ENCODE measurements around the gene C2orf76.

DNA sequence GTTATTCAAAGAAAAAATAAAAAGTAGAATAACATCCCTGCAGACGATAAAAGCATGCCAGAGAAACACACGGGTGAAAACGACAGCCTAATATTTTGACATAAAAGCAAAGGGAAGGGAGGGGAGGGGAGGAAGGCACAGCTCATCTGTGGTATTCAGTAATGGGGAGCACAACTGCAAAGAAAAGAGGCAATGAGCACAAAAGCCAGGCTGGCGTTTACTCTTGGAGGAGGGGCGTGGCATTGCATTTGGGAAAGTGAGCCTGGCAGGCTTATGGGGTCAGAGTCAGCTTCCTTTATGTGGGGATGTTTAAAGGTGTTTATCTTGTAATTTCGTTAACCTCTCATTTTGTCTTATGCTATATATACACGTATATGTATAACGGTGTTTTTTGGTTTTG is 89.8 kb downstream of the C2orf76 start:
- TF ChIP-seq CTCF (IDR thresholded peaks at IDR 0.05; ENCODE audit: borderline replicate concordance, extremely low read depth, low read length, poor library complexity, severe bottlenecking) (no peak), EZH2 (IDR thresholded peaks at IDR 0.05; ENCODE audit: borderline replicate concordance, low read depth, low read length, severe bottlenecking) (no peak)
